Stimulated activated naive CD4-positive, alpha-beta T cell treated with Interleukin-2 at 50 U/mL for 16 hours (primary cell): Measurements from ENCODE around the gene HOXA1.

Source experiments
- DNase-seq: peaks from one replicate; lab custom pipeline; 2025; lab: John Stamatoyannopoulos, UW

The HOXA1 gene

DNA sequence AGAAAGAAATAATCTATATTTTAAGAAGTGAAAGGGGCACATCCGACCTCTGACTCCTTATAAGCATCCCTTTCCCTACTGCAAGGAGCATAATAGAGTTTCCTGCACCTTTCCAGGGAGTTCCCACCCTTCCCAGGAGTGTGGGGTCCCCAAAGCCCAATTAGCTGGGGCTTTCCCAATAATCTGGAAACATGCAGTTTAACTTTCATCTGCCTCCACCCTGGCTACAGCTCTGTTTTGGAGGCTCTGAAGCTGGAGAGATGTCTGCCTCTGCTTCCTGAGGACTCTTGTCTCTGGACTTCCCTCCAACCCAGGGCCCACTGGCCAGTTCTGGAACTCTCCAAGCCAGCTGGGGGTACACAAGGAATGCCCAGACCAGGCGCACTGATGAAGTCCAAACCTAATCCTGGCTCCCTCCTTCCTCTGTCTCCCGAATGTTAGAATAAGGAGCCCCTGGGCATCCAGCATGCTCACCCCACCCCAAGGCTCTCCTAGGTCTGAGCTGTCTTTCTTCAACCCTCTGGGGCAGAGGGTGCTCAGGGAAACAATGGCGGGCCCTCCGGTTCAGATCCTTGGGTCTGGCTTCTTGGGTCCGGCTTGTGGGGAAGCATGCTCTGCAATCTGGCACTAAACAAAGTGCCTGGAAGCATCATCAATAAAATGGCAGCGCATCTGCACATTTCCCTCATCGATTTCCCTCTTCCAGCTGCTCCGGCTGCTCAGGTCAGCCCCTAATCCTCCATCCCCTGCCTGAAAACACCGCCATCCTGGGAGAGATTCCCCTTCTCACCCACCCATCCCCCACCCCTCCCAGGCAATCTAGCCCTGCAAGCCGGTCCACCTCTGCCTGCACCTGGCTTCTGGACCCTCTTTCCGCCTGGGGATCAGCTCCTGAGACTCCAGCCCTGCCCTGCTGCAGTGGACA, 21.4 kb upstream of the HOXA1 start:
- DNase-seq: no peak

DNA sequence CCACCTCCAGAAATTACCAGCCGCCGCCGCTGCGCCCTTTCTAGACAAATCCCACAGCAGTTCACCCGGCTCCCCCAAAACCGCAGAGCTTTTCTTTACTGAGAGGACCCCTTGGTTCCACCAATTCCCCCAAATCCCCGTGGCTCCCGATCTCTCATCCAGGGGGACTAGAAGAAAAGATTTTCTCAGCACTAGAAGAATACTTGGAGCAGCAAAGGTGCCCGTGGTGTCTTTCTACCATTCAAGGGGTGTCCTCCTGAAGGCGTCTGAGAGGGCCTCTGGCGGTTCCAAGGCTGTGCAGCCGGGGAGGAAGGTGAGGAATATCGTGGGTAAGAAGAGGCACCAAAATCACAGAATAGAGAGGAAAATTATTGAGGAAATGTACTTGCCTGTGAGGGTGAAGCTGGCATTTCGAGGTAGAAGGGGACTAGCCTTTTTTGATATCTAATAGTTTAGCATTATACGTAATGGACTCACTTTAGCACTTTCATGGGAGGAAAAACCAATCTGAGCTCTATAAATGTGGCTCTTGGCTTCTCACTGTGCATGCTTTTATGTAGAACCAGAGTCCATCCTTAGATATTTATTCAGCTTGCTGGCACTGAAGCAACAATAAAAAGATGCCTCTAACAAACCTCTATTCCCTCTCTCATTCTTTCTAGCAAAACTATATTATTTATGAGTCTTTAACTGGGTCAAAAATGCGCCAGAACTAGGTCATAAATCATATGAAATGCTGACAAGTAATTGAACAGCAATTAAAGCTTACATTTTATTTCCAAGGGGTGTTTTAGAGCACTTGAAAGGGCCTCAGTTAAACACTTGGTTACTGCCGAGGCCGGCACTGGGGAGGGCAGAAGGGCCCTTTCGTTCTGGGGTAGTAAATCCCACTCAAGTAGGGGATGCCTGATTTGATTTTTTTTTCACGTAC, 20.5 kb upstream of the HOXA1 start:
- no peak for DNase-seq

DNA sequence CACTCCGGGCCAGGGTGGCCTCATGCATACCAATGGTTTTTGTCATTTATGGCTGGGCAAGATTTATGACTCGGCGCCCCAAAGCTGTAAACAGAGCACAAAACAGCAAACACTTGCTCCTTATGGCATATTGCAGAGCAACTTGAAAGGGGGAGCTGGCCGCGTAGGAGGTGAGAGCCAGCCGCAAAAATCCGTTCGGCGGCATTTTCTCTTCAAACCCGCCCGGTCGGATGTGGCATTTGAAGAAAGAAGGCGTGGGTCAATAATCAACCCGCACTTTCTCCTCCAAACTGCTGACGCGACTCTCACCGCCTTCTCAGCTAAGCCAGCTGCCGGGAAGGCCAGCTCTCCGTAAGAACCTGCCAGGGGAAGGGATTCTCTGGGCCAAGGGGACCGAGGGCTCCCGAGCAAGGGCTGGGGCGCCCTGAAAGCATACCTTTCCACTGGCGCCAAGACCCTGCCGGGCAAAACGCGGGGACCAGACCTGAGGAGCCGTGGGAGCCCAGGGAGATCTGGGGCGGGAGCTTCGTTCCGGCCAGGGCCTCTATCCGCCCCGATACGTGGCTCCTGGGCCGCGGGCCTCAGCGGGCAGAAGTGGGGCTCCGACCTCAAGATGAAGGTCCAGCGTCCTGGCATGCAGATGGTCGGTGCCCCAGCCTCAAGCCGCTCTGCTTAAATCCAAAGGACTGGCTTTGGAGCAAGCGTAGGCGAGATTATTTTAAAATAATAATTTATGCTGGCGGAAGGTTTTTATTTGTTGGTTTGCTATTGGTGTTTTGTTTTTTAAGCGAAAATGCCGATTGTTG, 19.6 kb upstream of the HOXA1 start:
- DNase-seq: no peak

DNA sequence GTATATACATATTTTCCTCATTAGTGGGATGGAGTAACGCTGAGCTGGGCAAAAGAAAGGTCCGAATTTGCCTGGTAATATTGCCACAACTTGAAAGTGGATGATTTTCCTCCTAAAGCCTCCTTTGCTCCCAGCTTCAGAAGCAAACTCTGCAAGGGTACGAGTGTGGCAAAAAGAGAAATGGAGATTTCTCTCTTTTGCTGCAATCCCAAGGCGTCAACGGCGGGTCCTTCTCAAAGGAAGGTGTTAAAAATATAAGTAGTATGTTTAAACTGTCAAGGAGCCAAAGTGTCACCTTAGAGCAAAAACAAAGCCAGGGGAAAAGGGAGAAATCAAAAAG, 19.1 kb upstream of the HOXA1 start:
- no peak for DNase-seq

DNA sequence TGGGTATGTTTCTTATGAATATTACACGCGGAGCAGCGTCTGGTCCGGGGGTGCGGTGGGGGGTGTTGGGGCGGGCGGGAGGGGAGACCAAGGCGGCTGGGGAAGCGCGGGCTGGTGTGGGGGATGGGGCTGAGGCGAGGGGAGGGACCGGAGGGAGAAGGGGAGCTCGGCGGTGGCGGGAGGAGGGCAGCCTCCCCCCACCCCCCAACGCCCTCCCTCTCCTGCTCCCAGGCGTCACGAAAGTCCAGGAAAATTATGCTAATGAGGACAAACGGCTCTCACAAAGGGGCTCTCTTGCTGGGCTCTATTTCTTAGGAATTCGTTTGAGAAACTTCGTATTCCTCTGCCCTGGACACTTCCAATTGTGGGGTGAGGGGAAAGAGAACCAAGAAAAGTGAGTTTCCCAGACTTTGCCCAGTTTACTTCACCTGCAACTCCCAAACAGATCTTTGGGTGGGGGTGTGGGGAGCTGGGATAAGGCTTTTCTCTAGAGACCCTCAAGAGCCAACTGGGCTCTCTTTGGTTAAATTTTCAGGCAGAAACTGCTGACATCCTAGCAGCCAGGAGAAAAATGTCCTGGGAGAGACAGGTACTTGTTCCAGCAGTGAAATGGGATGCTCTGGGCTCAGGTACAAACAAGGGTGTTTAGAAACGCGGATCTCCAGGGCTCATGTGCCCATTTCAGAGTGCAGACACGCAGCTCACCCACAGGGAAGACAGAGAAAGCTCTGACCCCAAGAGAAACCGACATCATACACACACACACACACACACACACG, 18.4 kb upstream of the HOXA1 start:
- DNase-seq: no peak

DNA sequence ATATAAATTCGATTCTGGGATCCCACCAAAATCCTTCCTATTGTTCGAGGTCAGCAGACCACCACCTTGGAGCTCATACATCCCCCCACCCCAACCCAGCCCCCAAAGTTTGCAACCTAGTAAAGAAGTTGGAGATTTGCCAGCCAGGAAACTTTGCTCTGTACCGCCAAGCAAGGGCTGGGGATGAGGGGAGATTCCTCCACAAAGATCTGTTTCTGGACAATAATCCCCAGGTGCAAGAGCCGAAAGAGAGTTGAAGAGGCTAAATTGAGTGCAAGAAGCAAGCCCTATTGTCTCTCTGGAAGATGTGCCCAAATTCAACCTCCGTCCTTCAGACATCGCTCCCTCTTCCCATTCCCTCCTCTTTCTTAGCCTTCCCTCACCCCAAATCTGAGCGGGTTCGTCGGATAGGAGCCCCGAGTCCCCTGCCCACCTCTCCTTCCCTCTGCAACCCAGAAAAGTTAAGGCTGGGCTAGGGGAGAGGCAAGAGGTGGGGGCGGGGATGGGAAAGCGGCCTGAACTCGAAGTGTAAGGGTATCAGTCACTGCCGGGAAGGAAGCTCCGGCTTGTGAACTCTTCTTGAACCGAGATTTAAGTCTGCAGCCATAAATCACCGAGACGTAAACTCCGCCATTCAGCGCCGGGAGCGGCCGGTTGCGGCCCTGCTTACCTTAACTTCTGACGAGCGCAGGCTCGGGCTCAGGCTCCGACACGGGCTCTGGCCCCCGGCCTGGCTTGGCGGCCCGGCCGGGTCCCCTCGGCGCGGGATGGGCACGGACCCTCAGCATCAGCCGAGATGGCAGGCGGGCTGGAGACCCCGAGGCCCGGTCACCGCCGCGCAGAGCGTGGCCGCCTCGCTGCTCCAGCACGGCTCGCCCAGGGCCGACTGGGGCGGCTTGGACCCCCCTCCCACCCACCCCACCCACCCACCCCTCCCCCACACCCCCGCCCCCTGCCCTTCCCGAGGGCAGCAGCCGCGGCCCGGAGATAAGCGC, 17.5 kb upstream of the HOXA1 start:
- no peak for DNase-seq

DNA sequence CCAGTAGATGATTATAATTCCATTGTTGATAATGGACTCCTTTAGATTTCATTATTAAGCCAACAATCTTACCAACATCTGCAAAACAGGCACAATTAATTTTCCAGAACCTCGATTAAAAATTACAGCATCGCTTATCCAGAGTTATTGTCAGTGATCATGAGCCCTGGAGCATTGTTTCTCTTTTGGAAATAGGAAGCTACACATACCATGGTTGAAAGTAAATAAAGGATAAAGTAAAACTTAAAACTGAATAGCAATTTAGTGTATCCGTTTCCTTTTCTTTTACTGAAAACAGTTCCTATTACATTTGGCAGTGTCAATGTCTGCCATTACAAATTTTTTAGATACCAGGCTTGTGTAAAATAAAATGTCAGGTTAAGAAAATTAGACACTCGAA, 16.6 kb upstream of the HOXA1 start:
- no peak for DNase-seq

DNA sequence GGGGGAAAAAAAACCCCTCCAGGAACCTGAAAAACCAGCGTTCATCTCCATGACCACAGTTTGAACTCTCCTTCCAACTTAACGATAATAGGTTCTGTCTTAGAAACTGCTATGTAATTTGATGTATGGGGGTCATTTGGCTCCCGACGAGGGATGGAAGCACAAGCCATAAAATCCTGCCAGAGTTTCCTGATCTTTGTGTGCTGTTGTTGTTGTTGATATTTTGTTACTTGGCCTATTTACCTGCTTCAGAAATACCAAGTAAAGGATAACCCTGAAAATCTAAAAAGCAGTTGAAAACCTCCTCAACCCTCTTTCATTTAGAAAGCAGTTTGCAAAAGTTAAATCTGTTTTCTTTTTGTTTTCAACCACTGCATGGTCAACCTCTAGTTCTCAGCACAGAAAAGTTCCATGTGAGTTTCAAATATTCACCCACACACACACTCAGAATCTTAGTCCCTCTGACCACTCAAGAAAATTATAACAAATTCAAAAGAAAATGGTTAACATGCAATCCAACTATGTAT, 16.0 kb upstream of the HOXA1 start:
- DNase-seq: no peak

DNA sequence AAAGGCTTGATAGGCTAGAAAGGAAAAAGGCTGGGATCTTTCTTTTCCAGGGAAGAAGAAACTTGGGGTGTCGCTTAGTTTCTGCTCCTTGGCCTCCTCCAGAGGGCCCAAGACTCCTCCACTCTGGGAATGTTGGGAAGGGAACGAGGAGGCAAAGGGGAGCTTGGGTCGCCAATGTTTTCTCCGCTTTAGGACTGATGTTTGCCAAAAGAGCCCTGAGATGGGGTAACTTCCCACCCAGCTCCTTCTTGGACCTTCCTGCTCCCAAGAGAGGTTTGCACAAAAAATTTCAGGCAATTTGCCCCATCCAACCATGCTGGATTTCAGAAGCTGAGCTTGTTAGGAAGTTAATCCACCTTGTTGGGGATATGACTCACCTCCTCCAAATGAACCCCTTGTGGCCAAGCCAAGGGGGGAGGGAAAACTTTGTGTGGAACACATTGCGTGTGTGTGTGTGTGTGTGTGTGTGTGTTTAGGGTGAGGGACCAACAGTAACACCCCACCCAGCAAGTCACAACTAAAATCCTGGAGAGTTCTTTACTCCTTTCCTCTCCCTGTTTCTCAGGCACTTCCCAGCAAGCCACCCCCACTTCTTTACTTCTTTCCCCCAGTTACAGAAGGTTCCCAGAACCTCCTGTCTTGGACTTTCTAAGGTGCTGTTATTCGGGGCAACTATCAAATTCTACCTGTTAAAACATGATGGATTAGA, 15.4 kb upstream of the HOXA1 start:
- no peak for DNase-seq

DNA sequence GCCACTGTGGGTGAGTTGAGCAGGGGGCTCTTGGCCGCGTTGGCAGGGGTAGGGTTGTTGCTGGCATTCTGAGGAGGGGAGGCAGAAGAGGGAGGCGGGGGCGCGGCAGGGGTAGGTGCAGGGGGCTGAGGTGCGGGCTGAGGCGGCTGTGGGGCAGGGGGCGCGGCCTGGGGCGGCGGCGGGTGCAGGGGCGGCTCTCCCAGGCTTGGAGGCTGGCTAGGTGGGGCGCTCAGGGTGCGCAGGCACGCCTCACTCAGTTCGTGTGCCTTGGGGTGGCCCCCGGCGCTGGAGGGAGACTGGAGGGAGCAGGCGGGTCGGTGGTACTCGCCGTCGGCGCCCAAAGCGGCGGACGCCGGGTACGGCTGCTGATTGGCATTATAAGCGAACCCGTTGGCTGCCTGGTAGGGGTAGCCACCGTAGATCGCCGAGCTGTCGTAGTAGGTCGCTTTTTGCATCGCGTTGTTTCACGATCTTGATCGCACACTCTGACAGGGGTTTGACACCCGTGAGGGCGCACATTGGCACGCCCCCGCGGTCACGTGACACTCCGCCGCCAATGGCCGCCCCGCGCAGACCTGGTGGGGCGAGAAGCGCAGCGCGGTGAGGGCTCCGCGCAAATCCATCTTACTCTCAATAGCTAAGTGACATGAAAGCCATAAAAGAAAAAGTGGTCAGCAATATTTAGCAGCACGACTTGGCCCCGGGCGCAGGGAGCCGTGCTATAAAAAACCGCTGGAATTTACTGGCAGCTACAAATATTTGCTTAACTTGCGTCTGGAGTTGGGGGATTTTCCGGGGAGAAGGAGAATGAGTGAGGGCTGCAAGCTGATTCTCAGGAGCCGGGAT, 14.6 kb upstream of the HOXA1 start:
- no peak for DNase-seq

DNA sequence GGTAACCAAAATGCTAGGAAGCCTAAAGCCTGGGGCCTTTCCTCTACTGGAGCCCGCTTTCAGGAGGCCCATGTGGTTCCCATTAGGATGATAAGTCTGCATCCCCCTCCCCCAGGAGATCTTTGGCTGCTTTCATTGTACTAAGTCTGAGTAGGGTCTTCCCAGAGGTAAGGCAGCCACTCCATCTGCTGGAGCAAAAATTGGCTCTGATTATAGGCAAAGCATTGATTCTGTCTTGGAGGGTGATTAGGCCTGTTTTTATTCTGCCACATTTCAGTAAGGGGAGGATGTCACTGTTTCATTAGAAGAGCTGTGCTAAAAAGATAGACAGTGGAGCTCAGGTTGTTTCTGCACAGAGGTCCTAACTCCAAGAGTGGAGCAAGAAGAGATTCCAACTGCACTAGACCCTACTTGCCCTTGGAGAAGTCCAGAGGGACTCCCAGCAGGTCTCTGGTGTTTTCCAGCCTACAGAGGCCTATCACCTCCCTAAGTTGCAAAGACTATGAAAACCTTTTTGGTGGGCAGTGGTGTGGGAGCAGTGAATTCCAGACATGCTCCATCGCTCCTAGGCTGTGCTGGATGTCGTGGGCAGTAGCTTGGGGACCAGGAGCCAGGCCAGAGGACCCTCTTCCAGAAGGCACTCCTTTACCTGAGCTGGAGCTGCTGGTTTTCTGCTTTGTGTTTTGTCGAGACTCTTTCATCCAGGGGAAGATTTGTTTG, 13.8 kb upstream of the HOXA1 start:
- DNase-seq: no peak

DNA sequence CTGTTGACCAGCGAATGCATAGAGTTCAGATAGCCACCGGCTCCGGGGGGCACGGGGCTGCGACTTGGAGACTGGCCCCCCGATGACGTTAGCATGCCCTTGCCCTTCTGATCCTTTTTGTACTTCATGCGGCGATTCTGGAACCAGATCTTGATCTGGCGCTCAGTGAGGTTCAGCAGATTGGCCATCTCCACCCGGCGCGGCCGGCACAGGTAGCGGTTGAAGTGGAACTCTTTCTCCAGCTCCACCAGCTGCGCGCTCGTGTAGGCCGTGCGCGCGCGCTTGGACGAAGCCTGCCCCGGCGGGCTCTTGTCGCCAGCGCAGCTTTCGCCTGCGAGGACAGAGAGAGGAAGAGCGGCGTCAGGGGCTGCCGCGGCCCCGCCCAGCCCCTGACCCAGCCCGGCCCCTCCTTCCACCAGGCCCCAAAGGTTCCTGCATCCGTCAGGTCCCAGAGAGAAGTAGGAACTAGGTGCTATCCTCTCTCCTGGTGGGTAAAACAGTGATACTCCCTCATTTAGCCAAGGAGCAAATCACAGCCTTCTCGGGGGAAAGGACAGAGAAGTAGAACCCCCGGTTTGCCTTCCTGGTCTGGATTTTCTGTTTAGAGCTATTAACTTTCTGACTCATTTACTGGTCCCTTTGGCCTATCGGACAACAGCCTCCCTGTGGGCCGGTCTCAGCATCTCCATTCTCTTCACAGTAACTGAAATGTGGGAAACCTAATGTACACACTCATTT, 12.8 kb upstream of the HOXA1 start:
- no peak for DNase-seq

DNA sequence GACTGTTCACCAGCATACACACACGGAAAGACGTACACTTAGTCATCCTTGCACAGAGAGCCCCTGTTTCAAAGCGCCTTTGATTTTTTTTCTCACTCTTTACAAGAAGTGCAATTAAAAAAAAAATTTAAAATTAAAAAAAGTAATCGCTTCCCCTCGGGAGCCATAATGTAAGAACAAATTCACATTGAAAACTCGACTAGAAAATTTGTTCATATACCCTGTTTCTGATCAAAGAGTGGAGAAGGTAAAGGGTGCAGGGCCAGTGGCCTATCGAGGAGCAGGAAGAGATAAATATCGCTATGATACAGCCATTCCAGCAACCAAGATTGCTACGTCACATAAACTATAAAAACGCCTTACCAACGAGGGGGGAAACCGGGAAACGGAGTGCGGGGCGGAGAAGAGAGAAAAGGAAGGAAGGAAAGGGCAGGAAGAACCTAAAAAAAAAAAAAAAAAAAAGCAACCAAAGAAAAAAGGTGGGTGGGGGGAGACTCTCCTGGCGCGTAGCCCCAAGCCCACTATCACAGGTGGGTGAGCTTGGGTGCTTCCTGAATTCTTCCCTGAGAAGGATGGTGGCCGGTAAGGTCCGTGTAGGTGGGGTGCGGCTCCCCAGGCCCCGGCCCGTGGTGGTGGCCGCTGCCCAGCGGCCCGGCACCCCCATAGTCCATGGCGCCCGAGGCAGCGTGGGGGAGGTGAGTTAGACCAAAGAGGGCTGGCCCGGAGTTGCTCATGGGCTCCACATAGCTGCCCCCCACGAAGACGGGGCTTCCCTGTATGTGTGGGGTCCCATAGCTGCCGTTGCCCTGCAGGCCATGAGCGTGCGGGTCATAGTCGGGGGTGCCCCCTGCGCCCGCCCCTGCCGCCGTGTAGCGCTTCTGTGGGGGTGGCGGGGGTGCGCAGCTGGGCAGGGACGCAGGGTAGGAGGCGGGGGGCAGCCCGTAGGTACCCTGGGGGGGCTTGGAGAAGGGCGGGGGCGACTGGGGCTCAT, 11.9 kb upstream of the HOXA1 start:
- no peak for DNase-seq

DNA sequence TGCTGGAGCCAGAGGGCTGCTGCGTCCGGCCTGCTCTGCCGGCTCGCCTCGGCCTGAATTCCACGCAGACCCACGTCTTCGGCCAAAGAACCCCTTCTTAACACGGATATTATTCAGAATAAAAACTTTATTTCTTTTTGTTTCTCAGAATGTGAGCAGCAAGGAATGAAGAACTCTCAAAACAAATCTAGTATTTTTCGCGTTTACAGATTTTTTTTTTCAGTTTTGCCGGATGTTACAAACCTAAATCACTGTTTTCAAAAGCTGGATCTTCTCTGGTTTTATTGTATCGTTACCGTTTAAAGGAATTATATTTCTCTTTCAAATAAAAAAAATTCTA, 11.1 kb upstream of the HOXA1 start:
- no peak for DNase-seq

DNA sequence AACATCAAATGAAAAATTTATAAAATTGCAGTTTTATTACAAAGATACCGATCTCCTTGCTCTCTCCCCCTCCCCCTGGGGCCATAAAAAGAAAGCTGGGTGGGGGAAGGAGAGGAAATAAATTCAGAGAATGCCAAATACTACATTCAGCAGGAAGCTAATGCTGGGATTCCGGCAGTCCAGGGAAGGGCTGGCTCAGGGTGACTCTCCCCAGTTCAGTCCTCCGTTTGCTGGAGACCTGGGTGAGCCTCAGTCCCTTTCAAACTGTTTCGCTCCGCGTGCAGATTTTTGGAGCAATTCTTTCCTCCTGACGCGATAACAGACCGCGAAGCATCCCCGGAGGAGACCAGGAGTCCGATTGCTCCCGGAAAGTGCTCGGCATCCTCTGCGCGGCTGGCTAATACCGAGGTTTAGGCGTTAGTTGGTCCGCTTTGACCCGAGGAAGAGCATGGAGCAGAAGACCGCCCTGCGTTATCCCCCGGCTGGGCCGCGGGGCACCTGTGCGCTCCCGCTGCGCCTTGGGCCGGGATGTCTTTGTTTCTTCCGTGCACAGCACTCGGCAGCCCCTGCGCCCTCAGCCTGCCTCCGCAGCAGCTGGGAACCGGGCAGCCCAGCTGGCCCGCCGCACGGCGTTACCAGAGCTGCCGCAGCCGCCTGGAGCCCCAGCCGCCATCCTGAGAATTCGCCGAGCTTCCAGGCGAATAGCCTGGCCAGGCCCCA, 10.5 kb upstream of the HOXA1 start:
- no peak for DNase-seq
